Coronary artery (tissue), 2 donors: ENCODE data around the gene SETD4.

Source experiments
- DNase-seq: peaks from one replicate; pipeline ENCODE4 v3.0.0-alpha.2; 2017; ENCODE audit warnings: low spot score
- H3K27ac ChIP-seq, 2 donors: fragments of 200-600 bp; sonication (generic); one replicate each; pipeline ENCODE4 v1.5.1; 2016 to 2019
- H3K4me3 ChIP-seq: fragments of 200-600 bp; sonication (generic); 2 replicates; pipeline ENCODE4 v1.5.1; 2016; ENCODE audit warnings: mild to moderate bottlenecking, moderate library complexity
- TF ChIP-seq, protein P1 (sequence below): fragments of 200-600 bp; sonication (generic); IDR thresholded peaks from one replicate; pipeline ENCODE4 v1.5.1; 2019; ENCODE audit warnings: antibody characterized with exemption

The SETD4 gene

DNA sequence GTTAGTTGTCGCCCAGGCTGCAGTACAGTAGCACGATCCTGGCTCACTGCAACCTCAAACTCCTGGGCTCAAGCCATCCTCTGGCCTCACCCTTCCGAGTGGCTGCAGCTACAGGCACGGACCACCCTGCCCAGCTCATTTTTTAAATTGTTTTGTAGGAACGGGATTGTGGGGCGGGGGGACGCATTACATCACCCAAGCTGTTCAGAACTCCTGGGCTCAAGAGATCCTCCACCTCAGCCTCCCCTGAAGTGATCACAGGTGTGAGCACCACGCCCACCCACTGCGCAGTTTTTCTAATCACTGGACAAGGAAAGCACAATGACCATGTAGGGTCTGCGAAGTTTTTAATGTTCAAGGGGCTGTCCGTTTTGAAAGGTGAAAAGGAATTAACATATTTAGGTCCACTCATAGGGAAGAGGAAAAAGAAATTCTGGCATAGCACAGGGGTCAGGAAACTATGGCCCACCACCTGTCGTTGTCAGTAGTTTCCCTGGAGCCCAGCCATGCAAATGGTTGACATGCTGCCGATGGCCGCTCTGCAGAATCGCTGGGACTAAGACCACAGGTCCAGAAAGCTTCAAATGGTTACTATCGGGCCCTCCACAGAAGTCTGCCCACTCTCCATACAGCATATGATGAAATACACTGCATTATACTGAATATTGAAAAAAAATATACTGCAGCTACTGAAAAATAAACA is 26.0 kb downstream of the SETD4 start:
- Histone ChIP-seq H3K4me3 (no peak overlapping the region), H3K27ac (no peak overlapping the region)
- DNase-seq: no peak
- TF ChIP-seq, protein P1, sequence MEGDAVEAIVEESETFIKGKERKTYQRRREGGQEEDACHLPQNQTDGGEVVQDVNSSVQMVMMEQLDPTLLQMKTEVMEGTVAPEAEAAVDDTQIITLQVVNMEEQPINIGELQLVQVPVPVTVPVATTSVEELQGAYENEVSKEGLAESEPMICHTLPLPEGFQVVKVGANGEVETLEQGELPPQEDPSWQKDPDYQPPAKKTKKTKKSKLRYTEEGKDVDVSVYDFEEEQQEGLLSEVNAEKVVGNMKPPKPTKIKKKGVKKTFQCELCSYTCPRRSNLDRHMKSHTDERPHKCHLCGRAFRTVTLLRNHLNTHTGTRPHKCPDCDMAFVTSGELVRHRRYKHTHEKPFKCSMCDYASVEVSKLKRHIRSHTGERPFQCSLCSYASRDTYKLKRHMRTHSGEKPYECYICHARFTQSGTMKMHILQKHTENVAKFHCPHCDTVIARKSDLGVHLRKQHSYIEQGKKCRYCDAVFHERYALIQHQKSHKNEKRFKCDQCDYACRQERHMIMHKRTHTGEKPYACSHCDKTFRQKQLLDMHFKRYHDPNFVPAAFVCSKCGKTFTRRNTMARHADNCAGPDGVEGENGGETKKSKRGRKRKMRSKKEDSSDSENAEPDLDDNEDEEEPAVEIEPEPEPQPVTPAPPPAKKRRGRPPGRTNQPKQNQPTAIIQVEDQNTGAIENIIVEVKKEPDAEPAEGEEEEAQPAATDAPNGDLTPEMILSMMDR: no peak

DNA sequence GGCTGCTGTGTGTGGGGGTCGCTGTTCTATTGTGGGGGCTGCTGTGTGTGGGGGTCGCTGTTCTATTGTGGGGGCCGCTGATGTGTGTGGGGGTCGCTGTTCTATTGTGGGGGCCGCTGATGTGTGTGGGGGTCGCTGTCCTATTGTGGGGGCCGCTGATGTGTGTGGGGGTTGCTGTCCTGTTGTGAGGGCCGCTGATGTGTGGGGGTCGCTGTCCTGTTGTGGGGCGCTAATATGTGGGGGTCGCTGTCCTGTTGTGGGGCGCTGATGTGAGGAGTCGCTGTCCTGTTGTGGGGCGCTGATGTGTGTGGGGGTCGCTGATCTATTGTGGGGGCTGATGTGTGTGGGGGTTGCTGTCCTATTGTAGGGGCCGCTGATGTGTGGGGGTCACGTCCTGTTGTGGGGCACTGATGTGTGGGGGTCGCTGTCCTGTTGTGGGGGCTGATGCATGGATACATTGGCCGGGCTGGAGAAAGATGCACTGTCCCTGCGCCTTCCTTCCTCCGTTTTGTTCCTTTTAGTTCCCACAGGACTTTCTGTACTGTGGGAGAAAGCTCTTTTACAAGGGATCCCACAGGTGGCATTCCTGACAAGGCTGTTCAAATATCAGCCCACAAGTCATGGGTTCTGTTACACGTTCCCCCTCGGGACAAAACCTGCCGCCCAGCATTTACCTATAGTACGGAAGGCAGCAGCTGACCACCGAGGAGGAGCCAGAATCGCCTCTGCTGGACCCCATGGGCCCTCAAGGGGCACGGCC is 27.5 kb downstream of the SETD4 start:
- DNase-seq: no peak
- TF ChIP-seq, protein P1: no peak
- H3K4me3 ChIP-seq: no peak overlapping the region
- H3K27ac ChIP-seq: no peak overlapping the region

GRCh38 chr21:36030581-36031189 is 29.6 kb downstream of the SETD4 start:
- Histone ChIP-seq H3K27ac (no peak overlapping the region), H3K4me3 (no peak overlapping the region)
- TF ChIP-seq, protein P1: no peak
- DNase-seq: no peak

DNA sequence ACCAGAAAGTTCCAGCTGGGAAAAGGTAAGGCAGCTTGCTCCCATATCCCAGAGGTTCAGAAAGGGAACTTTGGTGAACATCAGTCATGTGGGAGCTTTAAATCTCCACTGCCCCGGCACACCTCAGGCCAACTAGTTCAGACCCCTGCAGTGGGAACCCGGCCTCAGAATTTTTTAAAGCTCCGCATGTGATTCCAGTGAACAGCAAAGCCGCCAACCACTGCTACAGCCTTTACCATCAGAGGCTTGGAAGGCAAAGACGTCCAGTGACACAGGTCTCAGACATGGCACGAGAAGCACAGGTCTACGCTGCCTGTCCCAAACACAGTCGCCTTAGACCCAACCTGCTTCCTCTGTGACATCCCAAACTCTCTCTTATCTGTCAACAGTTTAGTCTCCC is 31.0 kb downstream of the SETD4 start:
- TF ChIP-seq, protein P1: no peak
- no peak for DNase-seq
- Histone ChIP-seq H3K4me3 (no peak overlapping the region), H3K27ac (no peak overlapping the region)

GRCh38 chr21:36028127-36029069 is 31.9 kb downstream of the SETD4 start:
- H3K27ac ChIP-seq: no peak overlapping the region
- peak overlapping the region; percentile 40 for H3K4me3 ChIP-seq
- TF ChIP-seq, protein P1: peak; percentile 96
- DNase-seq: peak; percentile 83

DNA sequence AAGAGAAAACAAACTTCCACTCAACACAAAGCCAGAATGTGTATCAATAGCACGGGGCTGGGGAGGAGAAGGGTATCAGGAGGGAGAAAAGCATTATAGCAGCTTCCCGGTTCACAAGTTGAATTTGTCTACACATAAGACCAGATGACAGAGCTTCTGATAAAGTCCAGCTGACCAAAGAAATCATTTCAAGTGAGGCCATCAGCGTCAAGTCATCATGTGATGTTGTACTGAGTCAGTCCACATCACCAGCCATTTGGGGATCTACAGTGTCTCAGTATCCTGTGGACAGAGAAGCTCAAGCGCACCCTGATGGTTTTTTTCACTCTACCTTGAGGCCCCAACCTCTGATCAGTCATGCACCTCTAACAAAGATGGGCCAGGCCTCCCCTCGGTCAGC is 33.0 kb downstream of the SETD4 start:
- TF ChIP-seq, protein P1: no peak
- H3K4me3 ChIP-seq: no peak overlapping the region
- no peak overlapping the region for H3K27ac ChIP-seq
- no peak for DNase-seq
